GM18520 (cell line): ENCODE results near the gene JPT2.
"Not testable (repeated sequence)": the region's sequence is repeated elsewhere in the genome, so short reads cannot be mapped to it uniquely, and the experiment has no call there.

Source experiments
- ATAC-seq: cut with Tn5 transposase; IDR thresholded peaks from one replicate; pipeline ENCODE4 v1.9.1; 2021; ENCODE audit not compliant: unreplicated experiment

JPT2 gene

DNA sequence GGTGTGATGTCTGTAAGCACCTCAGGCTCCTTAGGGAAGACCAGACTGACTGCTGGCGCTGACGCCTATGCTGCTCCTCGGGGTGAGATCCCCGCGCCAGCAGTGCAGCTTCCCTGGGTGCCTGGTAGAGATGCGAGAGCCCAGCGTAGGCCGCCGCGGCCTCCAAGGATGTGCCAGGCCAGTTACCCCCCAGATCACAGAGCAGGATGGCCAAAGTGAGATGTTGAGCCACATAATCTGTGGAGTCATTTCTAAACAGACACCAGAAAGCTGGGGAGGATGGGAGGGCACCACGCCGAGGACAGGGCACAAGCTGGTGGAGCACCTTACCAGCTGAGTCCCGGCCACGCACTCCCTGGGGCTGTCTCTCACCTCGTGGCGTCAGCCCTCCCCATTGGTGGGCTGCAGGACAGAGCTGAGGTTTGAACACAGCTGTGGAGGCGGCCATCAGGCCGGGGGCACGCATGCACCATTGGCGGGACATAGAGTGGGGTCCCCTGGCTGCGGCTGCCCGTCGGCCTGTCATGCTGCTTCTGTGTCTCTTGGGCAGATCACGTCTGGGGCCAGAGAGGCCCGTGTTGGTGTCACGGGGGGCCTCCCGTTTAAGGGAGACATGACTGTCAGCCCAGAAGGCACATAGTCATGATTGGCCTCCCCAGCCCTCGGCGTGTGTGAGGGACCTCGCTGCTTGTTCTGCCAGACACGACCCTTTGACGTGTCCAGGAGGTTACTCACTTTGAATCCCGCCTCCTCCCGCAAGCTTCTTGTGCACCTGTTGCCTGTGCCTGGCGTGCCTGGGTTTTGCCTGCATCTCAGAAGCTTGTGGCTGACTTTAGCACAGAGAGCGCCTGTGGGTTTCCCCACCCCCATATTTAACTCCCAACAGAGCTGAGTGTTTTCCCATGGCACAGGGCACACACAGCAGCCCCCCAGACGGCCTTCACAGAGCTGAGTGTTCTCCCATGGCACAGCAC is 49.9 kb downstream of the JPT2 start:
- ATAC-seq = no peak

DNA sequence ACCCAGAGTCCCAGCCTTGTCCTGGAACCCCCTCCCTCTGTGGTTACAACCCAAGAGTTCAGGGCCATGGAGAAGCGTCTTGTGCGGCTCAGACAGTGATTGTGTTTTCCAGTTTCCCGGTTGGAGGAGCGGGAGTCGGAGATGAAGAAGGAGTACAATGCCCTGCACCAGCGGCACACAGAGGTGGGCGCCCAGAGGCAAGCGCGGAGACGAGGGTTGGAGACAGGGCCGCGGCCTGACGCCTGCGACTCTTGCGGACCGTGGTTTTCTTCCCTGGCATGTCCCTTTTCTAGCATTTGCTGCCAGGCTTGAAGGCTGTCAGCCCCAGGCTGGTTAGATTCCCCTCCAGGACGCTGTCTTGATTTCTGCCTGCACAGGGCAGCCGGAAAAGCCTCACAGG is 50.9 kb downstream of the JPT2 start:
- no peak for ATAC-seq

DNA sequence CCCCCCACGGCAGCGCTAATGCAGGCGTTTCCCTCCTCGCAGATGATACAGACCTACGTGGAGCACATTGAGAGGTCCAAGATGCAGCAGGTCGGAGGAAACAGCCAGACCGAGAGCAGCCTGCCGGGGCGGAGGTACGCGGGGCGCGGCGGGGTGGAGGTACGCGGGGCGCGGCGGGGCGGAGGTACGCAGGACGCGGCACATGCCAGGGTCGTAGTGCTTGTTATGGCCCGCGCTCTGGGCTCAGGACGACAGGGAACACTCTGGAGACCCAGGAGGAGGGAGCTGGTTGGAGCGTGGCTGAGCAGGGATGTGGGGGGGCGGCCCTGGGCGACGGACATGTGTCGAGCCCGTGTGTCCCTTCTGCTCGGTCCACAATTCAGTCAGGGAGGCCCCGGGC is 51.4 kb downstream of the JPT2 start:
- no peak for ATAC-seq

DNA sequence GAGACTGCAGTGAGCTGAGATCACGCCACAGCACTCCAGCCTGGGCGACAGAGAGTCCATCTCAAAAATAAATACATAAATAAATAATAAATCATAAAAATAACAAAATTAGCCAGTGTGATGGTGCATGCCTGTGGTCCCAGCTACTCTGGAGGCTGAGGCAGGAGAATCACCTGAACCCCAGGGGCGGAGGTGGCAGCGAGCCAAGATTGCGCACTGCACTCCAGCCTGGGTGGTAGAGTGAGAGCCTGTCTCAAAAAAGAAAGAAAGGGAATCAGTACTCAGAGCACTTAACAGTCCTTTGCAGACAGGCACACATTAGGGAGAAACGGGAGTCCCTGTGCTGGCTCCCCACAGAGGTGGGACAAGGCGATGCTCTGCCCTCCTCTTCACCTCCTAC is 53.0 kb downstream of the JPT2 start:
- no peak for ATAC-seq

DNA sequence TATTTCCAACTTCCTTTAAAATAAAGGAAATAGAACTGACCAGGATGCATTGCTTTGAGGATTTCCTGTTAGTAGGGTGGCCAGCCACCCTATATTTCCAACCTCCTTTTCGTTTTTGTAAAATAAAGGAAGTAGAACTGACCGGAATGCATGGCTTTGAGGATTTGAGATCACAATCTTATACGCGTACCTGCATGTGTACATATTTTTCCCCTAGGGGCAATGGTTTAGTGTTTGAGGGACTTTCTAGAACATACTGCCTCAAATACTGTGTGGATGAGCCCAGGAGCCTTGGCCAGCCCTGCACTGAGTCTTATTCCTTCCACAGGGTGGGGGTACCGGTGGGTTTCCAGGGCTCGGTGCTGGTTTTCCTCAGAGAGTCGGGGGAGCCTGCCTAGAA is 53.5 kb downstream of the JPT2 start:
- ATAC-seq = no peak

DNA sequence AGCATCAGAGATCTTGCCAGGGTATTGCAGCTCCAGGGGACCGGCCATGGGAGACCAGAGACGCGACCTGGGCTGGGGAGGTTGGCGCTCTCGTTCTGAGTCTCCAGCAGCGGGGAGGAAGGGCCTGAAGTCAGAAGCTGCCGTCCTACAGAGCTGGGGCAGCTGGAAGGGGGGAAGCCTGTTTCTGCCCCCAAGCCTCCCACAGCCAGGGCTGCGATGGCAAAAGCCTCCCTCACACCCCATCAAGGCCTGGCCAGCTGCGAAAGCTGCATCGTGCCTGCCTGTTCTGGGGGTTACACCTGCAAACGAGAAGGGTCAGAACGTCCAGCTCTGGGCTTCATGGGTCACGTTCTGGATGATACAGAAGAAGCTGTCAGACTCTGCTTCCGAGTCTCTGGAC is 54.0 kb downstream of the JPT2 start:
- no peak for ATAC-seq

DNA sequence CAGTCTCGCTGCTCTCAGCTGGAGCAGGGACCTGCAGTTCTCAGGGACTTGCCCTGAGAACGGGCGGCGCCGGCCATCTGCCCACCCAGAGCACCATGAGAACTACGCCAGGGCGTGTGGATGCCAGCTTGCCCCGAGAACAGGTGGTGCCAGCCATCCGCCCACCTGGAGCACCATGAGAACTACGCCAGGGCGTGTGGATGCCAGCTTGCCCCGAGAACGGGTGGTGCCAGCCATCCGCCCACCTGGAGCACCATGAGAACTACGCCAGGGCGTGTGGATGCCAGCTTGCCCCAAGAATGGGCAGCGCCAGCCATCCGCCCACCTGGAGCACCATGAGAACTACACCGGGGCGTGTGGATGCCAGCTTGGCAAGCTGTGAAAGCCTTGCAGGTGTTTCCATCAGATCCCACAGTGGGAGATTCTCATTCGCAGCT is 54.5 kb downstream of the JPT2 start:
- not testable (repeated sequence) for ATAC-seq

DNA sequence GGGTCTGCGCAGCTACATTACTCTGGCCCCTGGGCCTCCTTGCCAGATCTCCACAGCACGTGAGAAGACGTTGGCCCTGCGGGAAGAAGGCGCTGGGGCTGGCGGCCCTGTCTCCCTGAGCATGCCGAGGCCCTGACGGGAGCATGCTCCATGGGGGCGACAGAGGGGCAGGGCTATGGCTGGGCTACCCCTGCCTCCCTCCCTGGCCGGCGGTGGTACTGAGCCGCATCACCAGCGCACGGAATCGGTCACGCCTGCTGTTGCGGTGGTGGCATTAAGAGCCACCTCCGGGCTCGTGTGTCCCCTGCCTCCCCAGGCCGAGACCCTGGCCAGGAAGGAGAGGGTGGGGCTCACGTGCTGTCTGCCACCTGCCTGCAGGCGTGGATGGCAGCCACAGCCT is 56.0 kb downstream of the JPT2 start:
- no peak for ATAC-seq

DNA sequence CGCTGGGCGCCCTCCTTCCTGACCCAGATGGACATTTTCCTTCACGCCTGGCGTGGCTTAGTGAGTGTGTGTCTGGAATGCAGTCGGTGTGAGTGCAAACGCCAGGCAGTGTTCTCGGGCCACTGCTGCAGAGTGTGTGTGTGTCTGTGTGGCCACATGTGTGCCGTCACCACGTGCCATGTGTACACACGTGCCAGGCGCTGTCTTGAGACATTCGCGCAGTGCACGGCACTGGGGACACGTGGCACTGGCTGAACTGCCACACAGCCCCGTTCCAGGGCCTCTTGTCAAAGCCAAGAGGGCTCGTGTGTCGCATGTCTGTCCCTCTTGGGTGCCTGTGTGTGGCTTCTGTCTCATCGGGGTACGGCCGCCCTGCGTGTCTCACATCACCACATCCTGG is 56.7 kb downstream of the JPT2 start:
- no peak for ATAC-seq

DNA sequence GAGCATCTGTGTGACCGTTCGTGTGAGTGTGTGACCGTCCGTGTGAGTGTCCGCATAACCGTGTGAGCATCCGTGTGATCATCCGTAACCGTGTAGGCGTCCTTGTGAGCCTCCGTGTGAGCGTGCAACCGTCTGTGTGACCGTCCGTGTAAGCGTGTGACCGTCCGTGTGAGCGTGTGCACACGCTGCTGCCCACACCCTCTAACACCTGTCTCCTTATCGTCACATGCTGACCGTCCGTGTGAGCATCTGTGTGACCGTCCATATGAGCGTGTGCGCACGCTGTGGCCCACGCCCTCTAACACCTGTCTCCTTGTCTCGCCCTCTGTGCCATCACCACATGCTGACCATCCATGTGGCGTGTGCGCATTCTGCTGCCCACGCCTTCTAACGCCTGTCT is 62.2 kb downstream of the JPT2 start:
- ATAC-seq = no peak

DNA sequence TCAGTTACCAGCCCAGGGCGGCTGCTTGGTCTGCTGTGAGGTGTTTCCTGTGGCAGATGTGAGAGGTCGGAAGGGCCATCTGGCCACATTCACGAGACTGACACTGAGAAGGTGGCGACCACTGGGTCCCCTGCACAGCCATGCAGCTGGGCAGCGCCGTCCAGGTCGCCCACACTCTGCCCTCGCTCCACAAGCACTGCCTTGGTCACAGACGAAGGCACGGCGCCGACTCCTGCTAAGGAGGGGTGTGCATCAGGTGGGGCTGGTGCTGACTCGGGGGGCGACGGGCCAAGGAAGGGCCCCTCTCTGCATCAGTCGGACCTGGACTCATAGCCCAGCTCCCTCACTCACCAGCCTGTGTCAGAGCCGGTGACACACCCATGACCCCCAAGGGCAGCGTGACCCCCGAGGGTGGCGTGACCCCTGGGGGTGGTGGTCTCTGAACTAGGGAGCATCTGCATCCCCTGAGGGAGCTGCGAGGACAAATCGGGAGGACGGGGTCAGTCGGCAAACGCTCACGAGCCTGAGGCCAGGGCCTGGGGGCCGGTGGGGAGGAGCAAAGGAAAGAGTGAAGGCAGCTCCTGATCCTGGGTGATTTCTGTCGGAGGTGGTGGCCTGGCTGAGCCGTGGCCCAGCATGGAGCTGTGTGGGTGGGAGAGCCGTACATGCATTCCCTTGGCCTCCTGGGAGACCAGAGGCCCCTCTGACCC is 62.9 kb downstream of the JPT2 start:
- no peak for ATAC-seq

DNA sequence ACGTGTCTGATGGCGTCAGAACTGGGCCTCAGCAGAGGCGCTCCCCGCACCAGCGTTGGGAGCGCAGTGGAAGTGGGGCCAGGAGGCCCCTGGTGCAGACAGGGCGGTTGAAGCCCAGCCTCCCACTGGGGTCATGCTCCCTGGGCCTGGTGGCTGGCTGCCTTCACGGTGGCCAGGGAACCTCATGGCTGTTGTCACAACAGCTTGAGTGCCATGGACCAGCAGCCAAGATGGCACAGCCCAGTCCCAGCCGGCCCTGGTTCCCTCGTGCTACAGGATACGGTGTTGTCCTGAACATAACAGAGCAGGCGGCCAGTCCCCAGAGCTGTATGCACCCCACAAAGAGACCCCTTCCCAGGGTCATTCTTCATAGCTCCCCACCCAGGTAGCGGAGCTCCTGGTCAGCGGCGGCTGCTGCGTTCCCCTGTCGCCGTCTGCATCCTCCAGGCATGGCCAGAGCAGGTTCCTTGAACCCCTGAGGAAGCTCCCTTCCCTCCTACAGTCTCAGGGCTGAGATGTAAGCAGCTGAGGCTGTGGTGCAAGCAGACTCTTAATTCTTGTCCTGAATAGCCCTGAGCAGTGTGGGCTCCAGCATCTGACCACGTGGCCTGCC is 63.6 kb downstream of the JPT2 start:
- ATAC-seq = no peak

DNA sequence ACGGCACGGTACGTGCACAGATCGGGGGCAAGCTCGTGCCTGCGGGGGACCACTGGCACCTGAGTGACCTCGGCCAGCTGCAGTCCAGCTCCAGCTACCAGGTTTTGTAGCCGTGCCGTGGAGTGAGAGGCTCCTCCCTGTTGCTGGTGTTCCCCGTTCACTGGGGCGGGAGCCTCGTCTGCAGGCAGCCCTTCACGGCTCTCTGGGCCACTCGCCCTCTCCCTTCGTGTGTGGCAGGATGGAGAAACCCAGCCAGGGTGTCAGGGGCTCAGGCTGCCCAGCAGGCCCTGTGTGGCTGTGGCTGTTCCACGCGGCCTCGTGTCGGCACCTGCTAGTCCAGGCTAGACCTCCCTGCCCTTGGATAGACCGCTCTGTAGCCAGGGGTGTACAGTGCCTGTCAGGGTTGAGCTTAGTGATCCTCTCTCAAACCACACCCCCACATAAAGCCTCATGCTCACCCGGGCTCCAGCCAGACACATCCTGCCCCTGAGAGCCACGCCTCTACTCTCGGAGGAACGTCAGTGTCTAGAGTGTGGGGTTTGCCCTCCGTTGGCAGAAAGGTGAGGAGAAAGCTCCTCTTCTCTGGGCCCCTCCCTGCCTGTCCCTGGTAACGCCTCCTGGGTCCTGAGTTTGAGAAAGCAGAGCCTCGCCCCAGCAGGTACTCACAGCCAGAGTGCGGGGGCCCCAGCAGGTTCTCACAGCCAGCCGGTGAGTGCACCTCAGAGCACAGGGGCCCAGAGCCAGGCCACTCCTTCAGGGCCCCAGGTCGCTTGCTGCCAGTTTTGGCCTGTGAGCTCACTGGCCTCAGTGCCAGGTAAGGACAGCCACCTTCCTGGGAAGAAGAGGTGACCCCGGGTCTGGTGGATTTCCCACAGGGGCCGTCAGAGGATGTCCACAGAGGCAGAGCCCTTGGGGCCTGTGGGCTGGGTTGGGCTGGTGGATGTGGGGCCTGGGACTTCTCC is 65.6 kb downstream of the JPT2 start:
- ATAC-seq = no peak

DNA sequence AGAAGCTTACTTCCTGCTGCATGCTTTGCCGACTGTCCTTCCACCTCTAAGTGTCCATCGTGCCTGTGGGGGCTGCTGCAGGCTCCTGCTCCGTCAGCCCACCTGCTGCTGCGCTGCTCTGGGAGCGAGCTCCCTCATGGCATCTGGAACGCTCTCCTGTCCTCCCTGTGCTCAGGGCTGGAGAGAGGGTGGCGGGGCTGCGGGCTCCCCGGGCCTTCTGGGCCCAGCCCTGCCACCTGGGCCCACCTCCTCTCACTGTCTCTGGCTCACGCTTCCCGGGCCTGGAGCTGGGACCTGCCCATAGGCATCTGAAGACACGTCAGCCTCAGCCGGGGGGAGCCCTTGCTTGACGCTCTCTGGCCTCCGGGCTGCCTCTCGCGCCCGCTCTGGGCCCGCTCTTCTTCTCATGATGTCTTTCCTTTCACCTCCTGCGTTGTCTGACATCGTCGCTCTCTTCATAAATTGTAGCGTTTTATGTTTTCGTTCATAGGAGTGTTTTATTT is 66.3 kb downstream of the JPT2 start:
- ATAC-seq = no peak

DNA sequence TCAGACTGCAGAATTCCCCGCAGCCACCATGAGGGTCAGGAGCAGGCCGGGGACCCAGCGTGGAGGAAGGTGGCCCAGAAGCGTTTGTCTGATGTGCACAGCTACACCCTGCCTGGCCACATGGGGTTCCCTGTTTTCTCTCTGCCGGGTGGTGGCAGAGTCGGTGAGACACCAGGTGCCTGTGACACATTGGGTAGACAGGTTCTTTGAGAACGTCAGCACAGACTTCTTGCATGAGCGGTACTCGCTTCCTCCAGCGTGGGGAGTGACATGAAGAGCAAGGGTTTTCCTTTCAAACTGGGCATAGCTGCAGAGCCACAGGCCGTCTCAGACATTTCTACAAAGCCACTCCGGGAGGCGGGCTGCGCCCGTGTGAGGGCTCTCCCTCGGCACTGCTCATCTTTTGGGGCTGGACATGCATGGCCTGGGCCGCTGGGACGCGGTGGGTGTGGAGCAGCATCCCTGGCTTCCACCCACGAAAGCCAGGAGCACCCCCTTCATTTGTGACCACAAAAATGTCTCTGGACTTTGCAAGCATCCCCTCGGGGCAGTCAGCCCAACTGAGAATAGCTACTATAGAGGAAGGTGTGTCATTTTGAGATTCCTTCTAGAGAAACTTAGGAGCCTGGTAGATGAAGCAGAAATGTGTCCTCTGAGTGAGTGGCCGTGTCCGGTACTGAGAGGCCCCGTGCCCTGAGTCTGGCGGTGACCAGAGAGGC is 67.3 kb downstream of the JPT2 start:
- no peak for ATAC-seq

DNA sequence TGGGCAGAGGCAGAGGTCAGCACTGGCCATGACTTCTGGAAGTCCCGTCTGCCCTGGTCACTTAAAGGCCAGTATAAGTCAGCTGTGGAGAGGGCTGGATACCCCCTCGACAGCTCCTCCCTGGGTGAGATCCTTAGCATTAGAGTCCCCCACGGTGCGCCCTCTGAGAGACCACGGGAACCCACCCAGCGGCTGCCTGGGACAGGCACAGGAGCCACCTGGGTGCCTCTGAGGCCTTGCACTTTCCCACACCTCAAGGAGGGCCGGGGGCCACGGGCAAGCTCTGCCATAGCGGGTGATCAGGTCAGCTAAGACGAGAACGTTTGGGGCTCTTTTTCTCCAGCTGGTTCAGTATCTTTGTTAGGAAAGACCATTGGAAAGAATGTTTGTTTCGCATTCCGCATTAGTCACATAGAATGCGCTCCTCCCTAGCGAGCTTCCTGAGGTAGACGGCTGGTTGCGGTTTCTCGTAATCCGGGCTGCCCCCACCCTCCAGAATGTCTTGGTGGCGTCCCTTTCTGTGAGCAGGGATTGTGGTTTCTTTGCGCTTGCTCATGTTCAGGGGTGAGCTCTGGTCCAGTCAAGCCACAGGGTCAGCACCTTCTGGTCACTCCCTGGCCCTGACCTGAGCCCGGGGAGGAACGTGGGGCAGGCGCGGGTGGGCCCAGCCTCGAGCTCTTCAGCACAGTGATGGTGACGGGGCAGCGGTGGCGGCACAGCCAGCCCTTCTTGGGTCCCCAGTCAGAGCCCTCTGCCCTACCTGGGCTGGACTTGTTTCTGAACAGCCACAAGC is 68.0 kb downstream of the JPT2 start:
- no peak for ATAC-seq

DNA sequence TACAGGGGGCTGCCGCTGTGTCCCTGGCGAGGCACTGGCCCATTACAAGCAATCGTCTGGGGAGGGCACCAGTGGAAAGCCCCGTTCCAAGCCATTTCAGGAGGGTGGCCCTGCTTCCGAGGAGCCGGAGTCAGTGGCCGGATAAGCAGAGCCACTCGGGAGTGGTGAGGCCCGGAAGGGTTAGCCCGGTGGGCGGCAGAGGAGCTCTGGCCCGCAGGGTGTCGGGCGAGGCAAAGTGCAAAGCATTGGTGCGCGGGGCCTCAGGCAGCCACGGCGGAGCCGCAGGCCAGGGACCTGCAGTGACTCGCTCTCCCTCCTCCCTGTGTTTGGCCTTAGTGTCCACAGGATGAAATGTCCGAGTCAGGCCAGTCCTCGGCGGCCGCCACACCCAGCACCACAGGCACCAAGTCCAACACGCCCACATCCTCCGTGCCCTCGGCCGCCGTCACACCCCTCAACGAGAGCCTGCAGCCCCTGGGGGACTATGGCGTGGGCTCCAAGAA is 68.7 kb downstream of the JPT2 start:
- ATAC-seq = no peak

DNA sequence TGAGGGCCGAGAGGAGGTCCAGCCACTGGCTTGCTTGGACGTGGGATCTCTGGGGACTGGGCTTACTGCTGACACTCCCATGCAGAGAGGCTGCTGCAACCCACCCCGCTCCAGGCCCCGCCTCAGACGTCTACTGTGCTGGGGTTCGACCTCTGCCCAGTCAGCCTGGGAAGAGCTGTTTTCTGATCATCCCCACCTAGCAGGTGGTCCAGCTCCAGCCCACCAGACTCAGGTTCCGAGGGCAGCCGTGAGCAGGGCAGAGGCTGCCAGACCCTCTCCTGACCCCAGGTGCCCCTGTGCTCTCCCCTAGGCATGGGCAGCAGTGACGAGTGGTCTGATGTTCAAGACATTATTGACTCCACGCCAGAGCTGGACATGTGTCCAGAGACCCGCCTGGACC is 69.9 kb downstream of the JPT2 start:
- no peak for ATAC-seq
